GM19239 (cell line): ENCODE measurements around the gene FER1L5.

Experiments
- DNase-seq: peaks from one replicate; pipeline ENCODE4 v3.0.0; 2011; ENCODE audit warnings: low spot score; ENCODE audit not compliant: insufficient read length
- FAIRE-seq: peaks from 2 replicates; lab custom pipeline; 2011; peaks lifted over from hg19 to GRCh38; lab: Jason Lieb, UNC

The FER1L5 gene

DNA sequence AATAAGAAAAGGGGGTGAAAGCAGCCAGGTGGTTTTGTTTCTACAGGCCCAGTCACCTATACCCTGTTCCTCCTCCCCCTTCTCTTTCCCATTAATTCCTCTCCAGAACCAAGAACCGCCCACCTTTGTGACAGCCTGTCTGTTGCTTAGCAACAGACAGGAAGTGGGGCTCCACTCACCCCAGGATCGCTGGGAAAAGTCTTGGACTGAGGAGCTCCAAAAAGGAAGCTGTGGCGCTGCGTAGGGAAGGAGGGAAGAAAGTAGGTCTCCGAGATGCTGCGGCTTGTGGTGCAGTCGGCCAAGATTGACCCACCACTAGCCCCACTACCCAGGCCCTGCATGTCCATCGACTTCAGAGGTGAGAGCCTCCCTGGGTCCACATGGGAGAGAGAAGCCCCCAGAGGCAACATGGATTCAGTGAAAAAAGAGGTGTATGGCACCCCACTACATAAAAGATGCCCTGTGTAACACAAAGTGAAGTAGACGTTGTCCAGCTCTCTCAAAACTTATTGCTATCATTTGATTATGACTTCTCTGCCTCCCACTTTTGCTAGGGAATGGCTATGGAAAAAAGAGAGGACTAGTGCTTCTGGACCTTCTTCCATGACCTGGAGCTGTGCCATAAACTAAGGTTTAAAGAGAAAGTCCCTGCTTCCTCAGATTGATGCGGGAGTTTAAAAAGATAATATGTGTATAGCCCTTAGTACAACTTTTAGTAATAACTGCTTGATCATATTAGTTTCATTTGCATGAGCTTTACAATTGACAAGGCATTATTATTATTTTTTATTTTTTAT lies at the start of gene FER1L5:
FER1L5 (plus strand) TSS at position 201 of the 797 bp plus-strand sequence; CDS start at position 274, 73 bp downstream.
- FAIRE-seq = no peak
- DNase-seq = no peak

DNA sequence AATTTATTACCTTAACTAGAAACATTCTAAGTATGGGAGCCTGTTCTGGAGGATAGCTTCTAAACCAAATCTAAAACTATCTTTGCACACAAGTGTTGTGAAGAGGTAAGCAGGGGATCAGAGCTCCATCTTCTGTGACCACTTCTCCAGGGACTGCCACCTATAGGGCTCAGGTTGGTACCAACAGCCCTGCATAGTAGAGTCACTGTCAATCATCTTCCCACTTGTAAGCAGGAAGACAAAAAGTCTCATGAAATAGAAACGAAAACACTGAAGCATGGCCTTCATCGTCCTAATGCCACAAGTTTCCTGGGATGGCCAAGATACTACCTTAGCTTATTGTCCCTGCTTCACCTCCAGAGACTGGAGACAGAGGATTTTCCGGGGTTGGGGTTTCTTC lies 48.3 kb upstream of the FER1L5 start:
- DNase-seq = no peak
- no peak for FAIRE-seq

DNA sequence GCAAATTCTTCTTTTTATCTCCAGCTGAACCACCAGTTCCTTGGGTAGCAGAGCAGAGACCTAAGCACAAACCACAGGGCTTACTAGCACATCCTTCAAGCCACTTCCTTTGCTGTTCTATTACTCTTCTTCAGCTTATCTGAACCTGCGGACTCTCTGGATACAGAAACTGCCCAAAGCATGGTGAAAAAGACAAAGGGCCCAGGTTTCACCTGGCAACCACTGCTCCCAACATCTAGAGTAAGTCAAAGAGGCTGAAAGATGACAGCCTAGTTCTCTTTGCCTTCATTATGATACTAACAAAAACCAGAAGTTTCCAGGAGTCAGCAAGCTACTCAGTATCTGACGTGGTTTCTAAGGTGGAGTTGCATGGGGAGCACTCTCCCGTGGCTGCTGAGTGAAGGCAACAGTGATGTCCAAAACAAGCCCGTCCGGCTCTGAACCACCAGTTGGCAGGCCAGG lies 47.8 kb upstream of the FER1L5 start:
- DNase-seq (no peak), FAIRE-seq (no peak)

GRCh38 chr2:96596596-96596995 lies 46.0 kb upstream of the FER1L5 start:
- FAIRE-seq = no peak

GRCh38 chr2:96599941-96600340 lies 42.6 kb upstream of the FER1L5 start:
- FAIRE-seq (no peak), DNase-seq (no peak)

More at GRCh38 chr2:96596596-96596995, 46.0 kb upstream of the FER1L5 start:
- no peak for DNase-seq

DNA sequence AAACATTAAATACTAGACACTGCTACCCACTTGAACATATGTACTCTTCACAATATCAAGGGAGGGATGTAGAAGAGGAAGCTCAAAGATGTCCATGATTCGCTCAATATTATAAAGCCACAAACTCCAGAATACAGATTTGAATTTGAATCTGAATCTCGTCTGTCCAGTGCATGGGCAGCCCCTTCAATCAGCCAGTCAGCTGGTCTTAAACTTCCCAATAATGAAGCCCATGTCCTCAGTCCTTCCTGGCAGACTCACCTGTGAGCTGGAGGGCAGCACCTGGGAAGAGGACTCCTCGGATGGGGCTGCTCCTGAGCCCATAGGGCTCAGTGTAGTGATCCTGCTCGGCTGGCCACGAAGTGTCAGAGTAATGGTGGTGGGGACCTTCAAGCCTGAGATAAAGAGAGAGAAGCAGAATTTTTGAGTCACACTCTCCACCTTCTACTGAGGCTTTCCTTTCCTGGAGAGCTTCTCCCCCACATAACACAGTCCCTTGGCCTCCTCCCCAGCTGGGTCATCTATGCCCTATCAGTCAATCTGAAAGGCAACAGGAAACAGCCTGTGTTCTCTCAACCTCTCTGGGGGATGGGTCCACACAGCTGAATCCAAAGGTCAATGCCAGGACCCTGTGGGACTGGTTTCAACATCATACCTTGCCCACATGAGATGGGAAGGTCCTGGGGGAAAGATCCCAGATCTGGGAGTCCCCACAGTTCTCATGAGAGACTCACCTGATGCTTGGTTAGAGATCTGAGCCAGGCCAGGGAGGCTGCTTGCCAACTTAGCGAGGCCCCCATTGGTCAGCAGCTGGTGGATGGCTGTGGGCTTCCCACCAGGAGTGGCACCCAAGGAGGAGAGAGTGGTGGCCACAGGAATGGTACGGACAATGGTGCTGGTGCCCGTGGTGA lies 40.9 kb upstream of the FER1L5 start:
- DNase-seq = no peak
- FAIRE-seq = no peak

DNA sequence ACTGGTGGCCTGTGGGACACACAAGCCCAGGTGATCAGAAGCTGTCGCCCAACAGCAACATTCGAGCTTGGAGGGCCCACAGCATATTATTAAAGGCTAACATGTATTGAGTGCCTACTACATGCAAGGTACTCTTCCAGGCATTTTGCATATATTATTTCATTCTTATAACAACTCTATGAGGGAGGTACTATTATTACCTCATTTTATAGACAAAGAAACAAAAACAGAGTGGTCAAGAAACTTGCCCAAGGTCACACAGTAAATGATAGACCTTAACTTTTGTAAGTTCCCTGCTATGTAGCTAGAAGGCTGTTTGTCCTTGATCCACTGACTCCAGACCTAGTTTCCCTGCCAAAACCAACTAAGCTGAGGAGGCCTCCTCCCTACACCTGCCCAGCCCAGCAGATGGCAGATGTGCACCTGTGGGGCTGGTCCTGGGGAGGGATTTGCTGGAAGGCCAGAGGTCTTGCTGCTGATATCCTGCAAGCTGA lies 40.2 kb upstream of the FER1L5 start:
- DNase-seq = no peak
- FAIRE-seq = no peak

DNA sequence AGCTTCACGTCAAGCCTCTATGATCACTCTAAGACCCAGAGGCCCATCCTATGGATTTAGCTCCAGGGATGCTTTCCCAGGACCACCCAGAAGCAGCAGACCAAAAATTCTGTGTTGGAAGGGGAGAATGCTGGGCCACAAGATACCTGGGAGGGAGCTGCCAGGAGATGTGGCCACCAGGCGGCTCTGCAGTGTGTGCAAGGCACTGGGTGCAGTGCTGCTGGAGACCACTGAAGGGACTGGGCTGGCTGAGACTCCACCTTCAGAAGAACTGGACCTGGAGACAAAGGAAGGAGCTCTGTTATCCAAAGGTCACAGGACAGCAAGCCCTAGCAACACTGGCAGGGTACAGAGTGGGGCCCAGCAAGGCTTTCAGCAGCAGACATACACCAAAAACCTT lies 38.5 kb upstream of the FER1L5 start:
- DNase-seq = no peak
- no peak for FAIRE-seq

DNA sequence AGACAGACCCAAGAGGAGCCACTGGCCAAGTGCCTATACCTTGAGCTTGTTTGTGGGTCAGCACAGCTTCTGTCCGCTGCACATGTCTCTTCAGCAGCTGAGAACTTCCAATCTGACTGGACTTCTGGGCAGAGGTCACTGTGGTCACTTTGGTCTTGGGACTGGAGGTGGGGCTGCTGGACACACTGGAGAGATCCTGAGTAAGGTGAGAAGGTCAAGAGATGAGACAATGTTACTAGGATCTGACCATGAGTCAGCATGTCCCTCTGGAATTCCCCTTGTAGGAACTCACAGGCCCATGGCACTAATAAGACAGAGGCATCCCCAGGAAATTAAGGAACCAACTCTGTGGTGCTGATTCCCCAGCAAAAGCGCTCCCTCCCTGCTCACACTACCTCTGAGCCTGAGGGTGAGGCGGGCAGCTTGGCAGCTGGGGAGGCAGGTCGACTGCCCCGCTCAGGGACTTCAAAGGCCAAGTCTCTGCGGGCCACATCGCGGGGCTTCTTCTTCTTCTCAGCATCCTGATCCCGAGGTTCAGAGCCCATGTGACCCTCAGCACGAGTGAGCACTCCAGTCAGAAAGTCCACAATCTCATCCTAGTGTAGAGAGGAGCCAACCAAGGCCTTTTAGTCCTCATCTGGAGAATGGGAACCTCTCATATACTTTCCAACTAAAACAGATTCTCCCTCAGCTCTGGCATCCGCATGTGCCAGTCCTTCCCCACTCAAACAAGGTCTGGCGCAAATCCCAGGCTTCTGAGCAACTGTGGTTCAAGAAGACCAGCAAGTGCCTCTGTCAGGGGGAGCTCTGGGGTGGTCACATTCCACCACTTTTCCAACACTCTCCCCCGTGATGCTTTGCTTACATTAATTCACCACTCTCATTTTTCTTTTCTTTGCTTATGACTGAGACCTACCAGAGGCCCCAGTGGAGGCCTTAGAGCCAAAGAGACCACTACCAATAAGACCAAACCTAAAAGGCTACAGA lies 33.8 kb upstream of the FER1L5 start:
- no peak for DNase-seq
- FAIRE-seq = no peak

DNA sequence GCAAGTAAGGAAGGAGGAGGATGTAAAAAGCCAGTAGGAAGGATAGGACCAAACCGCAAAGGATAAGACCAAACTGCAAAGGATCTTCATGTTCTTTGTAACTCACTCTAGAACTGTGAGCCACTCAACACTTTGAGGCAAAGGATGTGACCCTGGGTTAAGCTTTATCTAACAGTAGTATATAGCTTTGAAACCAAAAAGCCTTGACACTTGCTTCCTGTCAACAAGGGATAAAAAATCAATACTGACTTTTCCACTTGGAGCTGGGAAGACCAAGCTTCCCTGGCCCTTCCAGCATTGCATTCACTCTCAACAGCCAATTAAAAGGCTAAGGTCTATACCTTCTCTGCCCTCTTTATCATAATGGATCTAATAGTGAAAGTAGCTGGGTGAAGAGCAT lies 26.4 kb upstream of the FER1L5 start:
- no peak for DNase-seq
- no peak for FAIRE-seq

DNA sequence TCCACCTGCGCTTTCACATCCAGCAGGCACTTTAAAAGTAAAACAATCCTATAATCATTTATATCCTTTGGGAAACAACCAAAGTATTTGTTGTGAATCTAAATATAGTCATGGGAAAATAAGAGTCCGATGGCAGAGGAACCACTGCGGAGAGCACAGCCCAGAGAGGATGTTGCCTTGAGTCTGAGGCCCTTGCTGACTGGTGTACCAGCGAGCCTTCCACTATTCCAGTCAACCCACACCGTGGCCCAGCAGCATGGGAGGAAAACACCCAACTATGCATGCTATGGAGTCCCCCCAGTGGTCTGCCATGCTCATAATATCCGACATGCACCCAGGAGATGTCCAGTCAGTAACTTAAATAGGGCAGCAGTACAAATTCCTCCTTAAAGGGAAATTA lies 26.0 kb upstream of the FER1L5 start:
- FAIRE-seq = no peak
- DNase-seq = no peak

DNA sequence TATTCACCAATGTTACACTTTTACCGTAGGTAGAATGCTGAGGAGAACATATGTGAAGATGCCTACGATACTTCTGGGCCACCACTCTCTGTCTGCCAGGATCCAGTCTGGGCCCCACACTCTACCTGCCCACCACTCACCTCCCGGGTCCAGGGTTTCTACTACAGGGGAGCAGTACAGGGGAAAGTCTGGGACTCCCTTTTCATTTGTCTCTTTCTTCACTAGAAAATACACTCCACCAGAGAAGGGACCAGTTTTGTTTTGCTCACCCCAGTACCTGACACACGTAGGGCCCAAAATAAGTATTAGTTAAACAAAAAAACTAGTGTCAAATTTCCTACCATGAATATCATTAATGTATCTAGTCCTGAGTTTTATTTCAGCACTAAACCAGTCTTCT lies 25.6 kb upstream of the FER1L5 start:
- FAIRE-seq (no peak), DNase-seq (no peak)

DNA sequence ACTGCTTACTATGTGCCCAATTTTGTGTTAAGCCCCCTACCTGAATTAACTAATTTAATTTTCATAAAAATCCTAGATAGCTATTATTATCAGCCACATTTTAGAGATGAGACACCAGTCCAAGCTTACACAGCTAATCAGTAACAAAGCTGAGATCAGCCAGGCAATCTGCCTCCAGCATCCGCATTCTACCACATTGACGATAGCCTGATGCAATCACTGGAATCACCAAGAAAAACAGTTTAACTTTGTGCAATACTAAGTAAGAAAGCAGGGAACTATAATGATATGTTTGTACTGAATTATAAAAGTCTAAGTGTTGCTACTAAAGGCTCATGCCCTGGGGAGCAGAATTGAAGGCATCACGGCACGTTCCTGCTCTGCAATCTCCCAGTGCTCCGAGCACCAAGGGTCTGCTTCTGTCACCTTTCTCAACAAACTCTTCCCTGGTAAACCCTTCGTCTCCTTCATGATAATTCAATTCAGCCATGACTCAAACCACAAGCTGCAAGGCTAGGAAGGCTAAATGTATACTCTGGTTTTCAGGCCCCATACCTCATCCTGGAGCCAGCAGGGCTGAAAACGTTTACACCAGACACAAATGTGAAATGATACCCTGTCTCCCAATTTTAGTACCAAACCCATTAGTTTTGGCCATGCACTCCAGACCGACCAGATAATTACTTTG lies 23.8 kb upstream of the FER1L5 start:
- no peak for FAIRE-seq
- no peak for DNase-seq

- no peak for FAIRE-seq
- no peak for DNase-seq
Measured at GRCh38 chr2:96622544-96622943, 20.0 kb upstream of the FER1L5 start.

DNA sequence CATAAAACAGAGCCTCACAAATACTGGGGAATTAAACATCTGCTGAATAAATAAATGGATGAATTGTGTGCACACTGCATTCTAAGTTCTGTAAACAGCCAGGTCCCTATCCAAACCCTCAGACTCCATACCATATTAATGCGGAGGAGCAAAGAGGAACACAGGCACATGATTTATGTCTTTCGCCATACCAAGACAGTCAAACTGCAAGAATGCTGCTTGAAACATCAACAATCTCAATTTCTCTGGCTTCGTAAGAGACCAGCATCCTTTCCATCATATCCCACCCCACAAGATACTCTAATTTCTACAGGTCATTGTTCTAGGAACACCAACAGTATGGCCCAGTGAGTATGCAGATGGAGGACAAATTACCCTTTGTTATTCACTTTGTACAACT lies 19.4 kb upstream of the FER1L5 start:
- no peak for FAIRE-seq

DNA sequence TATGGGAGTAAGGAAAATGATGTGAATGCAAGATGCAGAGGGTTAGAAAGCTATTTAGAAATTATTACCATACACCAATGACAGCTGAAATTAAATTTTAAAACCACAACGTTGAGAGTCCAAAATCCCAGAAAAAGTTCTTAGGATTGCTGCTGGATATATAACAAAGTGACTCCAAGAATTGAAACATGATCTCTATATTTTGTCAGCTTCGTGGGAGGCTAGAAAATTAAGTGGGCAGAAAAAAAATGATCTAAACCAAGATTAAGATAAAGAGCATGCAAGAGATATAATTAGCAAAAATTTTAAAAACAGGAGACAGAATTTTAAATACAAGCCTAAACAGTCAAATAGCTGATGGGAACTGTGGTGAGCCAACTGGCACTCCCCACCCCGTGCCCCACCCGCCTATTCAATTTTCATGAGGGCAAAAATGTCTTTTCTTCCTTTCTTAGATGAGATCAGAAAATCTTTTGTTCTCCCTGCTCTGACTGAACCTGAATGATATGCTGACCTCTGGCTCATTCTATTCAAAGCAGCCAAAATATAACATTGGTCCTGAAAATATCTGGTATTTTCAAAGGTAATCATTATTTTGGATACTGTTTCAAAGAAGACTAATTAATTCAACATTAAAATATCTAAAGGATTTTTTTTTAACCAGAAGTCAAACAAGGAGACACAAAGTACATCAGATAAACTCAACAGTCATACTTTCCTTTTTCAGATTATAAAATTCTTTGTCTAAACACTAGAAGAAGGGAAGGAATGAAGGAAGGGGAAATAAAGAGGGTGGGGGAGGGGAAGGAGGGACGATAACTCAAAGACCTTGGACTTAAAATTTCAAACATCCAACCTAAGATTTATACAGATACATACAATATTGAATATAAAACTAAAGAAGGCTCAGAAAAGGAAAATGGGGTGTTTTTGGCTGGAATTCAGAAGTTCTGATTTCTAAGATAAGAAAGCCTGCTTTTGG lies 16.7 kb upstream of the FER1L5 start:
- FAIRE-seq (no peak), DNase-seq (no peak)

More for the DNA sequence above, 19.4 kb upstream of the FER1L5 start:
- no peak for DNase-seq

- no peak for DNase-seq
- FAIRE-seq = no peak
Measured at GRCh38 chr2:96626553-96626942, 16.0 kb upstream of the FER1L5 start.

DNA sequence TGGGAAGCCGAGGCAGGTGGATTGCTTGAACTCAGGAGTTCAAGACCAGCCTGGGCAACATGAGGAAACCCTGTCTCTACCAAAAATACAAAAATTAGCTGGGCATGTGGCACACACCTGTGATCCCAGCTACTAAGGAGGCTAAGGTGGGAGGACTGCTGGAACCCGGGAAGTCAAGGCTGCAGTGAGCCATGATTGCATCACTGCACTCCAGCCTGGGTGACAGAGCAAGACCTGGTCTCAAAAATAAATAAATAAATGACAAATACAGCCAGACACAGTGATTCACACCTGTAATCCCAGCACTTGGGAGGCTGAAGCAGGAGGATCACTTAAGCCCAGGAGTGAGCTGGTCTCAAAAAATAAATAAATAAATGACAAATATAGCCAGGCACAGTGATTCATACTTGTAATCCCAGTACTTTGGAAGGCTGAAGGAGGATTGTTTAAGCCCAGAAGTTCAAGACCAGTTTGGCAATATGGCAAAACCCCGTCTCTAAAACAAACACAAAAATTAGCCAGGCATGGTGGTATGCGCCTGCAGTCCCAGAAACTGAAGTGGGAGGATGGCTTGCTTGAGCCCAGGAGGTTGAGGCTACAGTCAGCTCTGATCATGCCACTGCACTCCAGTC lies 10.6 kb upstream of the FER1L5 start:
- DNase-seq (no peak), FAIRE-seq (no peak)
